H1 (cell line): Measurements from ENCODE around the gene IP6K3. TPM values are rescaled to one million over a fixed set of nuclear protein-coding genes. Genes with fewer than 3 reads are reported as not detected.
A peak's percentile ranks its signal among the peaks of the same experiment; 100 is the strongest.

Experiments used
- CTCF ChIA-PET: fragments of 300-600 bp; sonication (Branson Sonifier 250); formaldehyde crosslinking; loops from one replicate; lab custom pipeline; 2021; ENCODE audit not compliant: partially characterized antibody; lab: Charles Lee
- POLR2A ChIA-PET: fragments of 300-600 bp; sonication (Branson Sonifier 250); formaldehyde crosslinking; loops from one replicate; lab custom pipeline; 2021; ENCODE audit warnings: inconsistent platforms; ENCODE audit not compliant: partially characterized antibody; lab: Charles Lee
- DNase-seq, 2 experiments: peaks; one replicate each; pipeline versions ENCODE4 v3.0.0 to v3.0.0-alpha.2; 2010 to 2022; ENCODE audit warnings: low spot score in 2 of 2, low read depth in 1 of 2, mixed read lengths in 1 of 2
- FAIRE-seq: peaks from 2 replicates; lab custom pipeline; 2011; peaks lifted over from hg19 to GRCh38; lab: Jason Lieb, UNC
- H2AFZ ChIP-seq: 2 replicates; pipeline ENCODE4 v1.8.1; 2012; ENCODE audit warnings: low read length, inconsistent platforms
- H2AK5ac ChIP-seq: 2 replicates; pipeline ENCODE4 v1.6.1; 2013; ENCODE audit warnings: low read depth, low read length
- H2BK120ac ChIP-seq: replicated peaks from 2 replicates; pipeline ENCODE3; 2013; ENCODE audit warnings: low read depth, low read length, inconsistent platforms
- H2BK12ac ChIP-seq: 2 replicates; pipeline ENCODE4 v1.6.1; 2013; ENCODE audit warnings: low read depth, low read length
- H2BK15ac ChIP-seq: 2 replicates; pipeline ENCODE4 v1.6.1; 2013; ENCODE audit warnings: low read length
- H2BK20ac ChIP-seq: 2 replicates; pipeline ENCODE4 v1.6.1; 2013; ENCODE audit warnings: low read length
- H2BK5ac ChIP-seq: 2 replicates; pipeline ENCODE4 v1.6.1; 2013; ENCODE audit warnings: low read depth, low read length
- H3K14ac ChIP-seq: 2 replicates; pipeline ENCODE4 v1.6.1; 2013; ENCODE audit warnings: inconsistent platforms; ENCODE audit not compliant: insufficient read length
- H3K18ac ChIP-seq: 2 replicates; pipeline ENCODE4 v1.6.1; 2013; ENCODE audit warnings: low read length; ENCODE audit errors: extremely low read depth
- H3K23ac ChIP-seq: 2 replicates; pipeline ENCODE4 v1.6.1; 2013; ENCODE audit warnings: inconsistent platforms; ENCODE audit not compliant: insufficient read length
- H3K23me2 ChIP-seq: 2 replicates; pipeline ENCODE4 v1.6.1; 2013; ENCODE audit warnings: low read depth, low read length
- H3K27ac ChIP-seq: 2 replicates; pipeline ENCODE4 v1.6.1; 2011; ENCODE audit warnings: low read depth, low read length, inconsistent platforms
- H3K27me3 ChIP-seq, 4 experiments: replicated peaks in 1 of 4; 1 replicate in 1 of 4; 2 replicates in 3 of 4; pipeline versions ENCODE4 v1.6.1 to v1.8.1; 2011 to 2013; ENCODE audit warnings: low read length in 3 of 4, mild to moderate bottlenecking in 3 of 4, inconsistent platforms in 2 of 4, mixed read lengths in 2 of 4, moderate library complexity in 1 of 4; ENCODE audit not compliant: control insufficient read depth in 3 of 4, insufficient read depth in 3 of 4; ENCODE audit errors: extremely low read depth in 1 of 4
- H3K36me3 ChIP-seq, 4 experiments: 2 replicates each; pipeline versions ENCODE4 v1.6.1 to v1.8.1; 2011 to 2013; ENCODE audit warnings: mild to moderate bottlenecking in 4 of 4, low read length in 3 of 4, moderate library complexity in 2 of 4, control low read depth in 1 of 4, inconsistent platforms in 1 of 4; ENCODE audit not compliant: insufficient read depth in 4 of 4, control insufficient read depth in 2 of 4
- H3K4ac ChIP-seq: replicated peaks from 2 replicates; pipeline ENCODE3; 2013; ENCODE audit warnings: low read length, low read depth, mixed read lengths, inconsistent platforms; ENCODE audit not compliant: insufficient read length
- H3K4me1 ChIP-seq, 4 experiments: replicated peaks in 1 of 4; 1 replicate in 1 of 4; 2 replicates in 3 of 4; pipeline versions ENCODE4 v1.6.1 to v1.8.1; 2011 to 2013; ENCODE audit warnings: low read length in 3 of 4, inconsistent platforms in 2 of 4, mixed read lengths in 1 of 4; ENCODE audit not compliant: insufficient read depth in 4 of 4, control insufficient read depth in 3 of 4
- H3K4me2 ChIP-seq, 2 experiments: 2 replicates each; pipeline versions ENCODE4 v1.6.1 to v1.8.1; 2011 to 2013; ENCODE audit warnings: low read depth in 2 of 2, low read length in 2 of 2, control low read depth in 1 of 2, inconsistent platforms in 1 of 2, mild to moderate bottlenecking in 1 of 2; ENCODE audit not compliant: insufficient read depth in 1 of 2
- H3K4me3 ChIP-seq, 4 experiments: fragments of 200-600, 300-600 bp in 1 of 4; sonication (generic), shearing (Covaris generic), sonication (Bioruptor Twin) in 1 of 4; 2 replicates each; pipeline versions ENCODE4 v1.5.1 to v1.8.1; 2011 to 2016; ENCODE audit warnings: low read length in 4 of 4, low read depth in 3 of 4, control low read depth in 2 of 4, inconsistent platforms in 2 of 4, mild to moderate bottlenecking in 2 of 4, mixed read lengths in 1 of 4, moderate library complexity in 1 of 4; ENCODE audit not compliant: insufficient read depth in 2 of 4; ENCODE audit errors: extremely low read depth in 1 of 4
- H3K56ac ChIP-seq: replicated peaks from 2 replicates; pipeline ENCODE3; 2013; ENCODE audit warnings: low read depth, mild to moderate bottlenecking, mixed read lengths, low read length, inconsistent platforms; ENCODE audit not compliant: insufficient read length
- H3K79me1 ChIP-seq: 2 replicates; pipeline ENCODE4 v1.6.1; 2013; ENCODE audit warnings: low read depth, low read length, control low read depth
- H3K79me2 ChIP-seq, 2 experiments: 2 replicates each; pipeline versions ENCODE4 v1.6.1 to v1.8.1; 2012 to 2013; ENCODE audit warnings: low read length in 2 of 2, mild to moderate bottlenecking in 2 of 2, inconsistent platforms in 1 of 2; ENCODE audit not compliant: insufficient read depth in 2 of 2, control insufficient read depth in 1 of 2
- H3K9ac ChIP-seq, 4 experiments: replicated peaks in 1 of 4; 1 replicate in 1 of 4; 2 replicates in 3 of 4; pipeline versions ENCODE4 v1.6.1 to v1.8.1; 2011 to 2013; ENCODE audit warnings: low read depth in 3 of 4, low read length in 3 of 4, control low read depth in 2 of 4, mild to moderate bottlenecking in 2 of 4, moderate library complexity in 2 of 4, inconsistent platforms in 1 of 4; ENCODE audit errors: extremely low read depth in 1 of 4
- H3K9me3 ChIP-seq, 2 experiments: 2 replicates each; pipeline versions ENCODE4 v1.6.1 to v1.8.1; 2012 to 2013; ENCODE audit warnings: mild to moderate bottlenecking in 2 of 2, moderate library complexity in 2 of 2, control low read depth in 1 of 2, inconsistent platforms in 1 of 2, low read depth in 1 of 2, low read length in 1 of 2, mixed read lengths in 1 of 2; ENCODE audit not compliant: insufficient read depth in 2 of 2
- H4K20me1 ChIP-seq, 2 experiments: replicated peaks in 1 of 2; 2 replicates each; pipeline versions ENCODE3 to v1.8.1; 2011 to 2013; ENCODE audit warnings: inconsistent platforms in 2 of 2, low read length in 2 of 2, mild to moderate bottlenecking in 1 of 2; ENCODE audit not compliant: insufficient read depth in 2 of 2, control insufficient read depth in 1 of 2
- H4K5ac ChIP-seq: 2 replicates; pipeline ENCODE4 v1.6.1; 2013; ENCODE audit warnings: low read length, low read depth, mixed read lengths, inconsistent platforms; ENCODE audit not compliant: insufficient read length
- H4K8ac ChIP-seq: 2 replicates; pipeline ENCODE4 v1.8.0; 2013; ENCODE audit warnings: mild to moderate bottlenecking, moderate library complexity, low read length, inconsistent platforms; ENCODE audit not compliant: insufficient read depth; ENCODE audit errors: extremely low read depth
- H4K91ac ChIP-seq: replicated peaks from 2 replicates; pipeline ENCODE3; 2013; ENCODE audit warnings: low read length, mixed read lengths, inconsistent platforms; ENCODE audit not compliant: insufficient read length
- POLR2A ChIP-seq, 2 experiments: IDR thresholded peaks; 1 replicate in 1 of 2; 2 replicates in 1 of 2; pipeline ENCODE4 v1.6.1; 2011; ENCODE audit warnings: low read depth in 2 of 2, low read length in 2 of 2, mild to moderate bottlenecking in 2 of 2; ENCODE audit errors: control extremely low read depth in 1 of 2
- WGBS, 2 experiments: shearing (Covaris generic) in 1 of 2; methylation state at CpG; one replicate each; pipeline versions ENCODE4 v1.1.6 to v1.1.7; 2013 to 2015; ENCODE audit warnings: low lambda C conversion rate in 2 of 2, mixed read lengths in 2 of 2, inconsistent platforms in 1 of 2, low coverage in 1 of 2, missing lambda C conversion rate in 1 of 2; ENCODE audit not compliant: insufficient replicate concordance in 2 of 2, insufficient coverage in 1 of 2, insufficient read length in 1 of 2; ENCODE audit errors: extremely low coverage in 1 of 2, missing lambda C conversion rate in 1 of 2; 5-methylcytosine and 5-hydroxymethylcytosine counted together
- polyA plus RNA-seq, 7 experiments: library from polyadenylated mRNA; depleted of rRNA in 3 of 7; stranded (reverse) in 5 of 7; unstranded in 2 of 7; fragments of >200 nt in 5 of 7; fragments of 200-250 nt in 2 of 7; gene quantifications; 1 replicate in 5 of 7; 2 replicates in 1 of 7; 4 replicates in 1 of 7; pipeline versions ENCODE4 v1.2.1 to v1.2.3, GENCODE V29; 2011 to 2013; ENCODE audit warnings: missing spikeins in 2 of 7, mixed read lengths in 2 of 7
- total RNA-seq: library from RNA; stranded (reverse); fragmentation: NEBNext Ultra II Directional; extraction: Animal tissue kit (Norgen Biotek cat#: 25700); gene quantifications from 2 replicates; pipeline ENCODE4 v1.2.1, GENCODE V29; 2021

The IP6K3 gene
- total and polyA plus RNA-seq, 2 of the 8 experiments (the other 6 are each of a cell fraction or from before 2014, with no cell fraction given) = 0.22 to 0.73 TPM

- ChIA-PET CTCF (interaction anchor here (0.6 to 1.8 kb wide), 6 partner anchors 18 to 115 kb away, joined by 3 to 5 read pairs (median 4); no protein-coding TSS in a partner anchor), POLR2A (interaction anchor here (0.7 to 2.4 kb wide), 6 partner anchors 10 to 58 kb away, joined by 3 to 7 read pairs (median 4); no protein-coding TSS in a partner anchor)
- H3K23ac ChIP-seq = no peak overlapping the region
- no peak overlapping the region for H4K91ac ChIP-seq
- peaks cover 12% of the 10 kb centered on the region for H3K79me1 ChIP-seq
- 0 out of 2 replicates have a peak overlapping the region, but pooled peaks have one; percentile 14 for H2BK12ac ChIP-seq
- H2BK5ac ChIP-seq = no peak overlapping the region; the same call in 1 of the 2 replicates
- no peak overlapping the region for H2AK5ac ChIP-seq
- no peak overlapping the region for H2BK20ac ChIP-seq
- no peak overlapping the region for H2AFZ ChIP-seq
- H3K27ac ChIP-seq = no peak overlapping the region
- H3K18ac ChIP-seq = no peak overlapping the region
- no peaks in the 10 kb centered on the region; a peak in 1 of 4 replicates for H3K79me2 ChIP-seq
- H3K4me2 ChIP-seq = no peak overlapping the region
- no peak overlapping the region for H3K14ac ChIP-seq
- no peak overlapping the region for H3K4me3 ChIP-seq
- H3K56ac ChIP-seq = no peak overlapping the region
- H3K4ac ChIP-seq = no peak overlapping the region
- H4K8ac ChIP-seq = no peak overlapping the region
- no peak overlapping the region for H3K9ac ChIP-seq
- FAIRE-seq (no peak), DNase-seq (no peak)
- no peak overlapping the region for H4K5ac ChIP-seq
- no peaks in the 10 kb centered on the region for H3K9me3 ChIP-seq
- H2BK15ac ChIP-seq = no peak overlapping the region
- H3K23me2 ChIP-seq = no peaks in the 10 kb centered on the region
- H4K20me1 ChIP-seq = peaks cover 5 to 17% of the 10 kb centered on the region in 2 experiments
- H2BK120ac ChIP-seq = no peak overlapping the region
- peaks cover 6 to 27% (median 14%) of the 10 kb centered on the region in 4 experiments for H3K36me3 ChIP-seq
- WGBS, 2 experiments = 97% methylated on average over 11 of the region's 11 CpGs; no CpG with 5 or more reads in 1 of the 2 experiments
- H3K27me3 ChIP-seq = no peaks in the 10 kb centered on the region
- no peaks in the 10 kb centered on the region; a peak in 1 of 7 replicates for H3K4me1 ChIP-seq
- peak in 1 of 2 experiments; percentile 26; a peak in 1 of 3 replicates for TF ChIP-seq POLR2A (IDR thresholded peaks at IDR 0.05; ENCODE audit: control extremely low read depth in 1 of 2, low read depth in 2 of 2, low read length in 2 of 2)
Observed at GRCh38 chr6:33704215-33705066, 42.3 kb downstream of the IP6K3 start.
